NOMO-1 (cell line): Measurements from ENCODE around the gene CCM2.
A peak's percentile ranks its signal among the peaks of the same experiment; 100 is the strongest.

Experiments
- DNase-seq, 2 experiments: peaks; one replicate each; lab custom pipeline; 2025; ENCODE audit not compliant: unreplicated experiment in 2 of 2; lab: John Stamatoyannopoulos, UW

The CCM2 gene

DNA sequence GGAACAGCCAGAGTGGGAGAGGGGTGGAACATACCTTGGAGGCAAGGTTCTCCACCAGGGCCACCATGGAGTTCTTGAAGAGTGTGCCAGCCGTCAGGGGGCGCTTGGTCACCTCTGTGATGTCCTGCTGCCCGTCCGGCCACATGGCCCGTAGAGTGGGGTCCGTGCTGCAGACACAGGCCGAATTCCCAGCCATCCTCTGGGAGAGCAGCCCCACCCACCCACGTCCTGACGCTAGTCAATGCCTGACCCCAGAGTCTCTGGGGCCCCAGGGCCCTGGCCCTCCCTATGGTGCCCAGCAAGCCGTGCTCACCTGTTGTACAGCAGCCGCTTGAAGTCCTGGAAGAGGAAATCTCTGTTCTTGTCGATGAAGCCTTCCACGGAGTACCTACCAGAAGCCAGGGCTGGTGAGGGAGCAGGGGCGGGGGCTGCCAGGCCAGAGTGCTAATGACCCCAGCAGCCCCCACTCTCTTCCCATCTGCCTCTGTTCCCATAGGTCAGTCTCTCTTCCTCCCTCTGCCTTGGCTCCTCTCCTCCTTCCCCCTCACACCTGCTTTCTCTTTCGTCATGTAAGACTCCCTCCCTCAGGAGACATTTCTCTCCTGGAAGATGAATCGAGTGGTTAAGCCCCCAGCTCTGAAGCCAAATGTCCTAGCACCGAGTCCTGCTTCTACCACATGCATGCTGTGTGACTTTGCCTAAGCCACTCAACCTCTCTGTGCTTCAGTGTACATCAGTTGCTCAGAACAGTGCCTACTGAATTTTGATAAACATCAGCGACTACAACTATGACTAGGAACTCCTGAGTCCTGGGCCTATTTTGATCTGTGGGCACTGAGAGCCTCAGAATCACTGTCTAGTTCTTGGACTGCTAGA, 32.2 kb upstream of the CCM2 start:
- DNase-seq: no peak

DNA sequence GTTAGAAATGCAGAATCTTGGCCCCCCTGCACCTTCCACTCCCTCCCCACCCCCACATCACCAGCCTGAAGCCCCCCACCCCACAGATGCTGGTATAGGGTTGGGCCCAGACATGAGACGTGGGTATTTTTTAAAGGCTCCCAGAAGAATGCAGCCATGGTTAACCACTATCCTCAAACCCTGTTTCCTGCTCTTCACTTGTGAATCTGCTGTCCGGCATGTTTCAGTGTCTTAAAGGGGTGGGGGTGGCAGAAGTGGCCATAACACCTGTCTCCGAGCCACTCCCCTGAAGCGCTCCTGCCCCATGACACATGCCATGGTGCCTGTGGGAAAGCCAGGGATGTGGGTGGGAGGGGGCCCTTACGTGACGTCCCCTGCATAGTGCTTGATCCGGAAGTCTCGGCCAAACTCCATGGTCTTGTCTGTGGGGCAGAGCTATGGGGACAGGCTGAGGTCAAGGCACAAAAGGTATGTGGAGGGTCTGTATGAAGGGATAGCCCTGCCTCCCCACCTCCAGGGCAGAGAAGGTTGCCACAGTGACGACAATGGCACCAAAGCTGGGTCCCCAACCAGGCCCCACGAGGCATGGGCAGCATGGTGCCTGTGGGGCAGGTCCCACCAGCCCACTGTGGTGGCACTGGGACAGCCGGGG, 30.8 kb upstream of the CCM2 start:
- no peak for DNase-seq

DNA sequence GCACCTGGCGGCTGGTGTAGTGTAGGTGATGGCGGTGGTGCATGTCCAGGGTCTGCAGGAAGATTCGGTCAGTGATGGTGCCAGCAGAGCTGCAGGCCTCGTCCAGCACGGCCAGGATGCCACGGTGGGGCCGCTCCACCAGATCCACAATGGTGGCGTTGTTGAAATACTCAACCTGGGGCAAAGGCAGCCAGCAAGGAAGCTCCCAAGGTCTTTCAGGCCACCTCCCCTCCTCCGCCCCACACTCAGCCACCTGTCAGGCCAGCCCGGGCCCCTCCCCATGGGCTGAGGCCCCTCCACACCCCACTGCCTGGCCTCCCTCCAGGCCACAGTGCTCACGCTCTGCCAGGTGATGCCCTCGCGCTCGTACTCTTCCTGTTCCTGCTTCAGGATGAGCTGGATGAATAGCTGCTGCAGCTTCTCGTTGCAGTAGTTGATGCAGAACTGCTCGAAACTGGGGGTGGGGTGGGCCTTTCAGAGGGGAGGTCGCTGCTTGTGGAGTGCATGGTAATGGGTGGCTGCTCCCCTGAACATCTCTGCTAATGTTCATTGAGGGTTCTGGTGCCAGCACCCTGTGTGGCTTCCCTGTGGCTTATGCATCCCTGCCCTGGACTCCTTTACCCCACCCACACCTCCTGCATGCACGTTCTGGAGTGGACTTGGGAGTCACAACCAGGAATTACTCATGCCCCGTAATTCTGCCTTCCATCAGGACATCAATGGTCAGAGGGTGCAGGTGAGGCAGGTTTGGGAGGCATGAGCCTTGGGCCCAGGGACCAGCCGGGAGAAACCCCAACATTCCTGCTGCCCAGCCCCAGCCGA, 30.1 kb upstream of the CCM2 start:
- no peak for DNase-seq

DNA sequence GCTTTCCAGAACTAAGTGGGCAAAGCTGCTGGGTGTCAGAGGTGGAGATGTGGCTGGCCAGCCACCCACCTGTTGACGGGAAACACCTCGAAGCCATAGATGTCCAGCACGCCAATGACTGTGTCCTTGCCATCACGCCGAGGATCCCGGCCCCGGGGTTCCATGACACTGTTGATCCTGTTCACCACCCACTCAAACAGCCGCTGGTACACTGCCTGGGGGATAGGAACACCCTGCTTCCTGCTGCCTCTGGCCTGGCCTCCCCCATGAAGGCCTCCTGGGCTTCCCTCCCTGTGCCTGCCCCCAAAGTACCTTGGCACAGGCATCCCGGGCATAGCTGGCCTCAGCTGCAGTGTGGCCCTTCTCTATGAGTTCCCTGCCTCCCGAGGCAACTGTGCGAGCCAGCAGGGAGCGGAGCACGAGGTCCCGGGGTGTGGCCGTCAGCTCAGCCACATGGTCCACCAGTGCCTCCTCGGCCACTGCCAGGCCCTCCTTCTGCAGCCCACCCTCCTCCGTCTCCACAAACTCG, 29.4 kb upstream of the CCM2 start:
- DNase-seq: no peak

DNA sequence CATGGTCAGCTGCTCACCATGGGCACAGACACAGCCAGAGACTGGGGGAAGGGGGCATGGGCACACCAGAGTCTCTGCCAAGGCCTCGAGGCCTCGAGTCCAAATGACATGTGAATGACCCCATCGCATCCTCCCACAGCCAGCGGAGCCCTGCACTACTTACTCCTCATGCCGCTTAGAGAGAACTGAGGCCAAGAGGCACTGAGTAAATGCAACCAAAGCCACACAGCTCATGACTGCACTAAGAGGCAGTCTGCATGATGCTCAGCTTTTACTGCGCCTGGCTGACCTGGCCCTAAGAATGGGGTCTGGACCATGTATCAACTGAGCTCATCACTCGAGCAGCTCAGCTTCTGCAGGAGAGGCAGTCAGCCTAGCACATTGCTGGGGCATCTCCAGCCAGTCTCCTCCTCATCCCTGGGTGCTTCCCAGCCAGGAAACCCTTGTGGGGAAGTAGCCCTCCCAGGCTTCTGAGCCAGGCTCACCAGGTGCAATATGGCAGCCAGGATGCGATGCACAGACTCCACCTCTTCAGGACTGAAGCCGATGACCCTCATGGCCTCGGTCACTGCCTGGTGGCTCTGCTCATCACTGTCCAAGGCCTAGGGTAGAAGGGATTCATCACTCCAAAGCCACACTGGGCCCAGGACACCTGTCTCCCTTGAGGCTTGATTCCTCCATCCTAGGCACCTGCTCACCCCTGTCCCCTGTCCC, 28.7 kb upstream of the CCM2 start:
- DNase-seq: no peak

DNA sequence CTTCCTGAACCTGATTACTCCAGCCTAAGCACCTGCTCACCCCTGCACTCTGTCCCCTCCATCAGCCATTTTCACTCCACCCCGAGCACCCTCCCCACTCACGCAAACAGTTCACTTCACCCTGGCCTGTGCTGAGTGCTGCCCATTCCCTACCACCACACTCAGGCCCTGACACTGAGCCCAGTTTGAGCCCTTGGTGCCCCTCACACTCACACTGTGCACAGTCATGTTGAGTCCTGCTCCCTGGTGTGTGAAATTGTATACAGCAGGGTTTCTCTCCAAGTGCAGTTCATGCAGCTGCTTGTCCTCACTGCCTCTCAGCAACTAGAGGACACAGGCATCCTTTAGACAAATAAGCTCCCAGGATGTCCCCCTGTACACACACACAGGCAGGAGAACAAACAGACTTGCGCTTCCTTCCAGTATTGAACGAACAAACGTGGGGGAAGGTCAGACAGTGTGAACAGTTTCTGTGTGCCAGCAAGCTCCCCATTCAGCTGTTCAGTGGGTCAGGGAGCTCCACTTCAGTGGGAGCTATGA, 28.0 kb upstream of the CCM2 start:
- DNase-seq: no peak

DNA sequence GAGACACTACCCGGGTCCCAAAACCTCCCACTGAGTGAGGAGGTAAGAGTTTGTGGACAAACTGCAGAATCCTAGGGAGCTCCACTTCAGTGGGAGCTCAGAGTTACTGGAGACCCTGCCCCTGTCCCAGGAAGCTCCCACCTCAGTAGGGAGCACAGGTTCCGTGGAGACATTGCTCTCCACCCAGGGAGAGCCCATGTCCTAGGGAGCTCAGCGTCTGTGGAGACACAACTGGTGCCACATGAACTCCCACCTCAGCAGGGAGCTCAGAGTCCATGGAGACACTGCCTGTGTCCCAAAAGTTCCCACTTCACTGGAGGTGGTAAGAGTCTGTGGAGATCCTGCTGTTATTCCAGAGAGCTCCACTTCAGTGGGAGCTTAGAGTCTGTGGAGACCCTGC, 27.4 kb upstream of the CCM2 start:
- no peak for DNase-seq

DNA sequence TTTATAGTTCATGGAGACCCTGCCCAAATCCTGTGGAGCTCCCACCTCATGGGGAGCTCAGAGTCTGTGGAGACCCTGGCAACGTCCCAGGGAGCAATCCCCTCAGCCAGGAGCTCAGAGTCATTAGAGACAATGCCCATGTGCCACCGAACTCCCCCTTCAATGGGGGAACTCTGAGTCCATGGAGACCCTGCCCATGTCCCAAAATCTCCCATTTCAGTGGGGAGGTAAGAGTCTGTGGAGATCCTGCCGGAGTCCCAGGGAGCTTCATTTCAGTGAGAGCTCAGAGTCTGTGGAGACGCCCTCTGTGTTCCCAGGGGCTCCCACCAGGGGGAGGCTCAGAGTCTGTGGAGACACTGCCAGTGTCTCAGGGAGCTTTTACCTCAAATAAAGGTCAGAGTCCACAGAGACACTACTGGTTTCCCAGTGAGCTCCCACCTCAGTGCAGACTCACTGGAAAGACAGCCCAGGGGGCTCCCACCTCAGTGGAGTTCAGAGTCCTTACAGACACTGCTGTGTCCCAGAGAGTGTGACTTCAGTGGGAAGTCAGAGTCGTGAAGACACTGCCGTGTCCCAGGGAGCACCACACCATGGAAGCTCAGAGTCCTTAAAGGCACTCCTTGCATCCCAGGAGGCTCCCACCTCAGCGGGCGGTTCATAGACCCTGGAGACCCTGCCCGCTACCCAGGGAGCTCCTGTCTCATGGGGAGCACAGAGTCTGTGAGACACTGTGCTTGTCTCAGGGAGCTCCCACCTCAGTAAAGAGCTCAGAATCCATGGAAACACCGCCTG, 26.2 kb upstream of the CCM2 start:
- no peak for DNase-seq

DNA sequence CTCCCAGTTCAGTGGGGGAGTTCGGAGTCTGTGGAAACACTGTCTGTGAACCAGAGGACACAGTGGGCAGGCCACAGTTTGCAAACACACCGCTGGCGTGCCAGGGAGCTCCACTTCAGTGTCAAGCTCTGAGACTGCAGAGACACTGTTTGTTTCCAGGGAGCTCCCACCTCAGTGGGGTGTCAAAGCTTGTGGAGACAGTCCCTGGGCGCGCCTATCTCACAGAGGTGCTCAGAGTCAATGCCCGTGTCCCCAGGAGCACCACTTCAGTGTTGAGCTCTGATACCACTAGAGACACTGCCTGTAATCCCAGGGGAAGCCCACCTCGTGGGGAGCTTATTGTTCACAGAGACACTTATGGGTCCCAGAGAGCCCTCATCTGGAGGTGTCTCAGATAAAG, 25.5 kb upstream of the CCM2 start:
- DNase-seq: no peak

DNA sequence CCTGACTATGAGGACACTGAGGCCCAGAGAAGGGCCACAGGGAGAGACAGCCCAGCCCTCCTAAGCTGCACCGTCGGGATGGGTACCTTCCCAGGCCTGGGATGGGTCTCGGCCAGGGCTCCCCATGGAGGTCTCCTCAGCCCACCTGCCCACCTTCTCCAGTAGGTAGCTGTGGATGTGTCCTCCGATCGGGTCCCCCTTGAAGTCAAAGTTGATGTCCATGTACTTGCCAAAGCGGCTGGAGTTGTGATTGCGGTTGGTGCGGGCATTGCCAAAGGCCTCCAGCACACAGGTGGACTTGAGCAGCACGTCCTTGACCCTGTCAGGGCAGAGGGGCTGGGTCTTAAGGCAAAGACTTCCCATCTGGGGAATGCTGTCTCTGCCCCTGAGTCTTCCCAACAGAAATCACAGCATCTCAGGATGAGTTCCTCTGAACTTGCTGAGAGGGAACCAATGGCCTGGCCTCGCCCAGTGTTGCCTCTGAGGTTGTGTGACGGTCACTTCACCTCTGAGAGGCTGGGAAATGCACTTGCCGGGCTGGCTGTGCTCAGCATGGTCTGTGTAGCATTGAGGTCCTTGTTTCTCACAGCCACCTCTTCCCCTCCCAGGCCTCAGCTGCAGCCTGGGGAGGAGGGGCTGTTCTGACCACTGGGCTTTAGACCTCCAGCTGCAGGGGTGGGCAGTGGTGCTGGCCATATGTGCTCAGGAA, 24.5 kb upstream of the CCM2 start:
- no peak for DNase-seq

DNA sequence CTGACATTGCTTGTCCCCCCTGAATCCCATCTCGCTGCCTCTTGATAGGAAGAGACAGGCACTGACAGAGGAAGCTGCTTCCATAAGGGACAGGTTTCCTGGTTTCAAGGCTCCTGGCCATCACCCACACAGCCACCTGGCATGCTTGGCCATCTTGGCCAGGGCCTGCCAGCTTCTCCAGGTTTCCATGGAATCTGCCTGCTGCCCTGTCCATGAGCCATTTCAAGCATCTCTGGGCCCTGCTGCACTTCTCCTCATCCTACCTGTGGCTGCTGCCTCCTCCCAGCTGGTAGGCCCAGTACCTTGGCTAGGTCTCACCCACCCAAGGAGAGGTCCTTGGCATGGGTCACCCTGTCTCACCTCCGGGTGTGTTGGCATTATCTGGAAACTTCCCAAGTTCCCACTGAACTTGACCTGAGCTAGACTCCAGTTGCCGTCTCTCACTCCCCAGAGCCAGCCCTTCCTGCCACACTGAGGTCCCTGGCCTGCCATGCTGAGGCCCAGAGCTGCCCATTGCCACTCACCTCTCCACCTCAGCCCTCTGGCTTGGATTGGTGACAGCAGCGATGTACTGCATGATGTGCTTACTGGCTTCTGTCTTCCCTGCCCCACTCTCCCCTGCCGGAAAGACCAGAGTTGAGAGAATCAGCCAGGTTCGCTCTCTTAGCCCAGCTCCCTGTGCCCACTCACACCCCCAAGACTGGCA, 23.8 kb upstream of the CCM2 start:
- no peak for DNase-seq

DNA sequence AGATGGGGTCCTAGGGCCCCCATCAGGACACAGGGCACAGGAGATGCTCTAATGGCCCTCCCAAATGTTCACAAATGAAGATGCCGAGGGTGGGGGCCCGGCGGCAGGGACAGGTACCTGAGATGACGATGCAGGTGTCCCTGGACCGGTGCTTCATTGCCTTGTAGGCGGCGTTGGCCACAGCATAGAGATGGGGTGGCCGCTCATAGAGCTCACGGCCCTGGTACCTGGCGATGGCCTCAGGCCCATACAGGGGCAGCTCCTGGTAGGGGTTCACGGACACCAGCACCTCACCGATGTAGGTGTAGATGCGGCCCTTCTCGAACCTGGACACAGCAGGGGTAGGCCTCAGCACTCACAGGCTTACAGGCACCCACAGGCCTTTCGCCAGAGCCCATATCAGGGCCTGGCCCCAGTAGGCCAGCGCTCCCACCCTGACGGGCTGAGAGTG, 23.2 kb upstream of the CCM2 start:
- DNase-seq: no peak

DNA sequence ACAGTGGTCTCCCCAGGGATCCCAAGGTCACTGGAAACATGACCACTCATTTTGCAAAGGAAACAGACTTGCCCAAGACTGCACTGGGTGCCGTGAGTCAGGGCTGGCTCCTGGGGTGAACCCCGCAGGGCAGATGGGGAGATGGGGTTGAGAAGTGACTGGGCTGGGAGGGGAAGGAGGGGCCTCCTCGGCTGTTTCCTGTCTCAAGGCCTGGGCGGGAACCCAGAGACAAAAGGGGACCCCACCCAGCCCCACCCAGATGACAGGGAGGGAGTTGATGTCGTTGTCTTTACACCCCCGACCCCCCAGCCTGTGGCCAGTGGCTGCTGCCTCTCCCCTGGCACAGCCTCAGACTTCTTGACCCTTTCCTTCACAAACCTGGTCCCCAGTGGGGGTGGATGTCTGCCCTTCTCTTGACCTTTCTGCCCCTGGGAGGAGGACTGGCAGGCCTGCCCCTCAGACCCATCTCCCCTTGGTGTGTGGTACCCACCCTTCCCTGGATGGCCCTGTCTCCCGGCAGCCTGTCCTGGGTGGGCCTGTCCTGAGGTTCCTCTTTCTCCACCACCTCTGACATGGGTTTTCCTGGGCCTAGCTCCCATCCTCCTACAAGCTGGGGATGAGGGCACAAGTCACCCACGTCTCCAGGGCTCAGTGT, 22.6 kb upstream of the CCM2 start:
- DNase-seq: peak; percentile 14 to 31

DNA sequence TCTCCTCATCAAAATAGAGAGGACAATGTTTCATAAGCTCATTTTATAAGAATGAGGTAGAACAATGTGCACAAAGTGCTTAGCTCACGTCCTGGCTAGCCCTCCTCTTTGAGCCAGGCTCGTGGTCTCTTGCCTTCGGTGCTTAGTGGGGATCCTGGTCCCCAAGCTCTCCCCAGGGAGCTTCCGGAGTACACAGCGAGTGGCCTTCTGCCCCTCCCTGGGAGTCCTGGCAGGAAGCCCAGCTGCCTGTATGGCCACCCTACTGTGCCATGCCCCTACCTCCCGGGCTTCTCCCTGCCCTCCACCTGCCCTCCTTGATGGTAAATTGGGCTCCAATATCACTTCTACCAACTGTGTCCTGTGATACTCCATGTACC, 22.1 kb upstream of the CCM2 start:
- DNase-seq: no peak

DNA sequence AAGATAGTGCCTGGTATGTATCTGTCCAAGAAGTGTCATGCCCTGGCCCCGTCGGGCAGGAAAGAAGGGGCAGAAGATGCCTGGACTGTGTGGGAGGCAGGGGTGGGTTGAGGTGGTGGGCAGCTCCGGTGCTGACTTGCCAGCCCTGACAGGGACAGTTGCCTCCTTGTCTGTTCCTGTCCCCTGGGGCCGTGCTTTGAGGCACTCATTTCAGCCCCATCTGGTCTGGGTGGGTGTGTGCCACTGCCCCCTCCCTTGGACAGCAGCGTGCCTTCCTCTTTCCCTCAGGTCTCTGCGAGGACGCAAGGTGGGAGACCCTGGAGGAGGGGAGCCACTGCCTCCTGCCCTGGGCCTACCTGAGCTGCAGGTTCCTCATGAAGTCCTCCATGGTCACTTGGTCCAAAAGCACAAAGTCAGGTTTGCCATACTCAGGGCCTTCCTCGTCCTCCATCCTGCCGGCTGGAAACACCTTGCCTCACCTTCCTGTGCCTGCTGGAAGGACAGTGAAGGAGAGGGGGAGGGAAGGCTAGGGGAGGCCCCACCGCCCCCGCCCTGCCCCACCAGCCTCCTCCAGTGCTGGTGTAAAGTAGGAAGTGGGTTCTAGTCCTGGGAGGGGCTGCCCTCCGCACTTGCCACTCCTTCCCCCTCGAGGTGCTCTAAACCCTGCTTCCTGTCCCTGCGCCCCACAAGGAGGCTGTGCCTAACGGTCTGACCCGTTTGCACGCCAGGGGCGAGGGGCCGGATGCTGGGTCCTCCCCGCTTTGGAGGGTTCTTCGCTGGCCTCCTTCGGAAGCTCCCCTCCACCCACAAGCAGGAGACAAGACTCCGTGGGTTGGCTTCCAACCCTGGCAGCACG, 21.3 kb upstream of the CCM2 start, which contains the start of gene MYO1G:
Gene MYO1G (minus strand): TSS at position 505 of the 856 bp plus-strand sequence. CDS start 54 bp downstream, at position 451.
- peak; percentile 87 to 93 for DNase-seq

DNA sequence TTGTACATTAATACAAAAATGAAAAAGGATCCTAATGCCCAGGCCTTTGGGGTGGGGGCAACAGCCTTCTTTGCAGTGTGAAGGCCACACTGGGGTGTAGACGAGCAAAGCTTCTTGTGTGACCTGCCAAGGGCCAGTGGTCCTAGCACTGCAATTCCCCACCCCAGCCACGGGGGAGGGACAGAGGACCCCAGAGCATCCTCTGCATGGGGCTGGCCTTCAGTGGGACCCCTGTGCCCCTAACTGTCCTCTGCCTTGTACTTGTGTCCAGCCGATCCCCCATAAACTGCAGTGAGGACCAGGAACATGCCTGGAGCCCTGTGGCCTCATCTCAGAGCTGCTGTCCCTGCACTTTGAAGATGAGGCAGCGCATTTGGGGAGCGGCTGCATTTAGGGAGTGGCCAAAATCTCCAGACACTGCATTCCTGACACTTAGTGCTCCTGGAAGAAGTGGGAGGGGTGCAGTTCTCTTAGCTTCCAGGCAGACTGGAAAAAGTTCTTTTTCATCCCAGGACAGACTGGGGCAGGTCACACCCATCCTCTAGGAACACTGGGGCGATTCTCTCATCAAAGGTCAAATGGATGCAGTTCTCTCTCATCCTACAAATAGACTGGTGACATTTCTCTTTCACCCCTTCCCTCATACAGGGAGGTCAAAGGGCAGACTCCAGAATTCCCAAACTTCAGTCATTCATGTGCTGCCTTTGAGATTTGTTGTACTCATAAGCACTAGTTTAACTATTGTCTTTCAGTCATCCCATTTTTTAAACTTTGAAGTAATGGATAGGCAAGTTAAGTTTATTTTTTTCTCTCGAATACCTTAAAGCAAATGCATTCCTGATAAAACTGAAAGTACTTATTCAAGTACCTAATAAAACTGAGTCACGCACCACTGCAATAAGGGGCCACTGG, 20.3 kb upstream of the CCM2 start:
- DNase-seq: no peak
